SH-SY5Y (cell line): Measurements from ENCODE around the gene STK32C.

Source experiments
- GATA2 ChIP-seq: IDR thresholded peaks from 2 replicates; pipeline ENCODE4 v1.6.1; 2011; ENCODE audit warnings: mild to moderate bottlenecking, low read depth, low read length
- GATA3 ChIP-seq: IDR thresholded peaks from 2 replicates; pipeline ENCODE4 v1.6.1; 2011; ENCODE audit warnings: low read depth, mild to moderate bottlenecking, low read length, moderate library complexity

DNA sequence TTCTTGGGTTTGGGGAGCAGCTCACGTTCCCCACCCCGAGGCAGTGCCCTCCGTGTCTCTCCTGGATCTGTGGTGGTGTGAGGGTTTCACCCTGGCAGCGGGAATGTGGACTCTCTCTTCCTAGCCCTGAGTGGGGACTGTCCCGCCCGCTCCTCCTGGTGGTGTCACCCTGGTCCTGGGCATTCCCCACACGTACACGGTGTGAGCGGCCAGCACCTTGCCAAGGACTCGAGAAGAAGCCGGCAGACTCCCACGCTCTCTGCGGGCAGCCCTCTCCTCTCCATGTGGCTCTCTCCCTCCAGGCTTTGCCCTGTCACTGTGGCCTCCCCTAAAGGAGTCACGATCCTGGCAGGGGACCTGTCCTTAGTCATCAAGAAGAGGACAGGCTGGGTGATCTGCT, 97.0 kb downstream of the STK32C start:
- TF ChIP-seq GATA2, result no peak
- TF ChIP-seq GATA3, result no peak
